Retina (tissue), 1 donor: ENCODE results near the gene IFI30.
A peak's percentile ranks its signal among the peaks of the same experiment; 100 is the strongest.
"Not testable (repeated sequence)": the region's sequence is repeated elsewhere in the genome, so short reads cannot be mapped to it uniquely, and the experiment has no call there.

Experiments used
- DNase-seq: peaks from one replicate; pipeline ENCODE4 v3.0.0-alpha.2; 2016

IFI30 gene

DNA sequence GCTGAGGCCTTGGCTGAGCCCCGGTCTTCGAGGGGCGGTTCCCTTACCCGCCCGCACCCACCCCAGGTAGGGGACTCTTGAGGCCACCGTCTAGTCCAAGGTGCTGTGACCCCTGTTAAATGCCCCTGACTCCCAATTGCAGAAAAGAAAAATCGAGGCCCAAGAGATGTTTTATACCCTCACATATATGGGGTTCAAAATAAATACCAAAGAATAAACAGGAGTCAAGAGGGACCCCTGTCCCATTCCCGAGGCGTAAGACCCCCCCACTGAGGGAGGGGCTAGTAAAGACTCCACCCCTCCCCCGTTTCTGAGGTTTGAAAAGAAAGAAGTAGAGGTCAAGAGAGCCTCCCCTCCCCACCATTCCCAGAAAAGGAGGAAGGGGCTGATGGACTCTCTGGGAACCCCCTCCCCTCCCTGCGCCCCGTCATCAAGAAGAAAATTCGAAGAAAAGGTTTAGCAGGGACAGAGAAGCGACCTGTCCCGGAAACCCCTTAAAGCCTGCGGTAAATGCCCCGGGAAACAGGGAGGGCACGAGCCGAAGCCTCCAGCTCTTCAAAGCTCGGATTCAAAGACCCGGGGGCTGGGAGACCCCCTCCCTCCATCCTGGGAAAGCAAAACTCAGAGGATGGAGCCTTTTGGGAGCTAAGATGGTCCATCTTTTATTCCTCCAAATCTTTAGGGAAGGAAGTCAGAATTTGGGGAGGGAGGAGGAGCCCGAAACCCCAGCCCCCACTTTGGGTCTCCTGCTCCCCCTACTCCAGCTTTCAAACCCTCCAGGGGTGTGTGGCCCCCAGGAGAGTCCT lies 31.0 kb downstream of the IFI30 start:
- peak; percentile 92 for DNase-seq

DNA sequence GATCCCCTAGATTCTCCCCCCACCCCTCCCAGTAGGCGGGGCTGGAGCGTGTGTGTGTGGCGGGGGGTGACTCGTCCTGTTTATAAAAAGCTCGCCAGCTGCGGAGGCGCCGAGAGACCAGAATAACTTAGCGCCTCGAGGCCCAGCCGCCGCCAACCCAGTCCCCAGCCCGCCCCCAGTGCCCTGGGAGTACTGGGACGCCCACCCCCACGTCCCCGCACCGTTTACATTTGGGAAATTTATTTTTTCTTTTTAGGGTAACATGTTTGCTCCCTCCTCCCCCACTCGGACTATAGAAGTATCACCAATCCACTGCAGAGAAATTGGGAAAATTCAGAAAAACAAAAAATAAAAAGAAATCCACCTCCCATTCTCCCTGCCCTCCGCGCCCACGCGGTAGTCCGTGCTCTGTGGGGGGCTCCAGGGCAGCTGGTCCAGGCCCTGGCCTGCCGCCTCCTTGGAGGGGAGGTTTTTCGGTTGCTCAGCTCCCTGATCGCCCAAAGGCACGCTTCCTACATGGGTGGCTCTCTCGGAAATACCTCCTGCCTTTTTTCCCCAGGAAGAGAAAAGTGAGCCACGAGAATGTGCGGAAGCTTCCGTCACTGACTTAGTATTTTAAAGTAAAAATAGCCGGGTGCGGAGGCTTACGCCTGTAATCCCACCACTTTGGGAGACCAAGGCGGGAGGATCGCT lies 31.7 kb downstream of the IFI30 start:
- peak; percentile 51 for DNase-seq

DNA sequence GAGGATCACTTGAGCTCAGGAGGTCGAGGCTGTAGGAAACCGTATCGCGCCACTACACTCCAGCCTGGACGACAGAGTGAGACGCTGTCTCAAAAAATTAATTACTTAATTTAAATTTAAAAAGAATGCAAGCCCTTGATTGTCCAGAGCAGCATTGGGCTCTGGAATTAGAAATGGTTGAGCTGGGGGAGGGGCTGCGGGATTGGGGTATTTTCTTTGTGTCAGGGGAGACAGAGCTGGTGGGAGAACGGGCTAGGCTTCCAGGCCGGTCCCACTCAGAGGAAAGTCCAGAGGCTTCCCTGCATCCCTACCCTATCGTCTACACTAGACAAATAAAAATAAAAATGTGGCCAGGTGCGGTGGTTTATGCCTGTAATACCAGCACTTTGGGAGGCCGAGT lies 32.4 kb downstream of the IFI30 start:
- DNase-seq = no peak

DNA sequence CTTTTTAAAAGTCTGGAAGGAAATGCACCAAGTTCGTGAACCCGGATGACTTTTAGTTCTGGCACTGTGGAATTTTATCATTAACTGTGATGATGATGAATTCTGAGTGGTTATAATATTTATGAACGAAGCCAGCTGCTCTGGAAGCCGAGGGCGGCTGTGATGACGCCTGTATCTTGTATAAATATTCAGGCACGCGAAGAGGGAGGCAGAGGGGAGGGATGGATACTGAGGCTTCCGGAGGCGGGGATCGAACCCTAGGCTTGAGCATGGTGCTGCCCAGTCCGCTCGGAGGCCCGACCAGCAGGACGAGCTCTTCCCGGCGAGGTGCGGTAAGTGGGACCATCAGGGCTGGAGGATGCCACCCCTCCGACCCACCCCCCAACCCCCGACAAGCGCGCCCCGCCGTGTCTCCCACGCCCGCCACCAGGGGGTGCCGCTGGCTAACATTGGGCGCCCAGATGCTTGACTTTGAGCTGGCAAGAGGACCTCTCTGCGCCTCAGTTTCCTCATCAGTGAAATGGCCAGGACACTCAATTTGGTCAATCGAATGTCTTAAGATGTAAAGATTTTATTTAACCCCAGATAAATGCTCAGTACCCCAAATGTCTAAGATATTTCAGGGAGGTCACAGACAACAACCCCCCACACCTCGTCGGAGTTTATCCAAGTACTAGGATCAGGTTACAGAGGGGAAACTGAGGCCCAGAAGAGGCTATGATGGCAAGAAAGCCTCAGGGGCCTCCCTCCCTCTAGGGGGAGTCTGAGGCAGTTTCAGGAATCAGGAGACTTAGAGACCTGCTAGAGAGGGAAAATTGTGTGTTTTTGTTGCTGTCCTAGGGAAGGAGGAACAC lies 34.7 kb downstream of the IFI30 start:
- no peak for DNase-seq

DNA sequence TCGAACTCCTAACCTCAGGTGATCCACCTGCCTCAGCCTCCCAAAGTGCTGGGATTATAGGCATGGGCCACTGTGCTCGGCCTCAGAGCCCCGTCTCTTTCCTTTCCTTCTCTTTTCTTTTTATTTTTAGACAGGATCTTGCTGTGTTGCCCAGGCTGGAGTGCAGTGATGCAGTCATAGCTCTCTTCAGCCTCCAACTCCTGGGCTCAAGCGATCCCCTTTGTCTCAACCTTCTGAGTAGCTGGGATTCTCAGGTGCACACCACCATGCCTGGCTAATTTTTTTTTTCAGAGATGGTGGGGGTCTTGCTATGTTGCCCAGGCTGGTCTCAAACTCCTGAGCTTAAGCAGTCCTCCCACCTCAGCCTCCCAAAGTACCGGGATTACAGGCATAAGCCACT lies 36.3 kb downstream of the IFI30 start:
- not testable (repeated sequence) for DNase-seq

DNA sequence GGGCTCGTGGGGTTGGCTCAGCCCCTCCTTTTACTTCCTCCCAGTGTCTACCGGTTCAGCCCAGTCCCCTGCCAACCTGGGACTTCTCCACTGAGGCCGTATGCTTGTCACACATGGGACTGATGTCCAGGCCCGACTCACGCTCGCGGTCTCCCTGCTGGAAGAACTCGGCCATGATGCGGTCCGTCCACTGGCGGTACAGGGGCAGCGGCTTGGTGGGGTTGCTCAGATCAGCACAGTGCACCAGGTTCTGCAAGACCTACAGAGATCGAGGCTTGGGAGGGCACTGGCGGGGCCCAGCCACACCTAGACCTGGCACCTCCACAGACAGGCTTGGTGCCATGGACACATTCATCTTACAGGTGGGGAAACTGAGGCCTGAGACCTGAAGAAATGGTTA lies 38.1 kb downstream of the IFI30 start:
- DNase-seq = no peak

DNA sequence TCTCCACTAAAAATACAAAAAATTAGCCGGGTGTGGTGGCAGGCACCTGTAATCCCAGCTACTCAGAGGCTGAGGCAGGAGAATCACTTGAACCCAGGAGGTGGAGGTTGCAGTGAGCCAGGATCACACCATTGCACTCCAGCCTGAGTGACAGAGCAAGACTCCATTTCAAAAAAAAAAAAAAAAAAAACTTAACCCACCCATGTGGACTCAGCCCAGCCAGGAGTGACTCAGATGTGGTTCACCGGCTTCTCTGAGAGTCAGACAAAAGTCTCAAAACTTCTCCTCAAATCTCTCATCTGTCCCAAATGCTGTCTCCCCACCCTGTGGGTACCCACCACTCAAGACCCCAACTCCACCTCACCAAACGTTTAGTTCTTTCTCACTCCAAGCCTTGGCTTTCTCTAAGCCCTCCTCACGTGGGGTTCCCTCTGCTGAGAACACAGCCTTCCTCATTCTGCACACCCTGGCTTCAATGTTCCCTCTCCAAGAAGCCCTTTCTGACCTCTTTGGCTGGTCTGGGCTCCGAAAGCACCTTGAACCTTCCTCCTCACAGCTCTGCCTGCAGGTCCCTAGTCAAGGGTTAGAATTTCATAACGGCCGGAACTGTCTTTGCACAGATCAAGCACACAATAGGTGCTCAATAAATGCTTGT lies 41.3 kb downstream of the IFI30 start:
- no peak for DNase-seq

DNA sequence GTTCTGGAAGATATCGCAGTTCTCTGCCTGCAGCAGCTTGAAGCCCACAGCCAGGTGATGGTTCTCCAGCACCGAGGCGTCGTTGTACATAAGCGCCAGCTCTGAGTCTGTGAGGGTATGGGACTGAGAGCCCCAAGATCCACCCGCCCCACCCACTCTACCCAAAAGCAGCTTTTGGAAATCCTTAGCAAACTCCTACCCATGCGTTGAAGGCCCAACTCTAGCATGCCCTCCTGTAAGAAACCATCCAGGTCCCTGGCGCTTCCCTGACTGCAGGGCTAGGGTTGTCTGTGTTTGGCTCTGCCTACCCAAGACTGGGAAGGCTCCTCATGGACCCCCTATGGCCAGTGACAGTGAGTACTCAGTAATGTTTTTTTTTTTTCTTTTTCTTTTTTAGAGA lies 43.2 kb downstream of the IFI30 start:
- DNase-seq = no peak

DNA sequence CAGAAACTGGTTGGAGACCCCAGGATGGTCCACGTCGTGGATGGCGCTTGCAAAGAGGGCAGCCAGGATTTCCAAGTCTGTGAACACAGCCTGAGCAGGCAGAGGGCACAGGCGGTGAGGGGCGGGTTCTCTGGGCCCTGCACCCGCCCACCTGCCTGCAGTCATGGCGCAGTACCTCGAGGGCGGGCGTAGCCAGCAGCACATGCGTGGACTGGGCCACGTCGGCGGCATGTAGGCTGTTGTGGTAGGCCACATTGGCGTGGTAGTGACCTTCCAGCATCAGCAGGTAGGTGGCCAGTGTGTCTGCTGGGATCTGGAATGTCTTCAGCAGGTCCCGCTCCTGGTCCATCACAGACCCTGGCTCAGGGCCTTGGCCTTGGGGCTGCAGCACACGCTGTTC lies 44.5 kb downstream of the IFI30 start:
- DNase-seq = no peak

DNA sequence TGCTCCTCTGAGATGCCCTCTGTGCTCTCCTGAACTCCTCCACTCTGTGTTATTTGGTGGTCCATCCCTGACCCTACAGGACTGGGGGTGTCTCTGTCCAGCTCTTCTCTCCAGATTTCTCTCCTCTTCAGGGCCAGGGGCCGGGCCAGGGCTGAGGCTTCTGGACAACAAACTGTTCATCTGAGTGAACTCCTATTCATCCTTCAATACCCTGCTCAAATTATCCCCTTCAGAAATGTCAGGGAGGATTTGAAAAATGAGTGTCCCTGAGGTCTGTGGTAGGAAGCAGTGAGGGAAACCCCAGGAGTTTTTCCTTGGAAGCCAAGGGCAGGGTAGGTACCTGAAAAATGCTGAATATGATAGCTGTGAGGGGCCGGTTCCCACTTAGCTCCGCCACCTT lies 45.0 kb downstream of the IFI30 start:
- no peak for DNase-seq

DNA sequence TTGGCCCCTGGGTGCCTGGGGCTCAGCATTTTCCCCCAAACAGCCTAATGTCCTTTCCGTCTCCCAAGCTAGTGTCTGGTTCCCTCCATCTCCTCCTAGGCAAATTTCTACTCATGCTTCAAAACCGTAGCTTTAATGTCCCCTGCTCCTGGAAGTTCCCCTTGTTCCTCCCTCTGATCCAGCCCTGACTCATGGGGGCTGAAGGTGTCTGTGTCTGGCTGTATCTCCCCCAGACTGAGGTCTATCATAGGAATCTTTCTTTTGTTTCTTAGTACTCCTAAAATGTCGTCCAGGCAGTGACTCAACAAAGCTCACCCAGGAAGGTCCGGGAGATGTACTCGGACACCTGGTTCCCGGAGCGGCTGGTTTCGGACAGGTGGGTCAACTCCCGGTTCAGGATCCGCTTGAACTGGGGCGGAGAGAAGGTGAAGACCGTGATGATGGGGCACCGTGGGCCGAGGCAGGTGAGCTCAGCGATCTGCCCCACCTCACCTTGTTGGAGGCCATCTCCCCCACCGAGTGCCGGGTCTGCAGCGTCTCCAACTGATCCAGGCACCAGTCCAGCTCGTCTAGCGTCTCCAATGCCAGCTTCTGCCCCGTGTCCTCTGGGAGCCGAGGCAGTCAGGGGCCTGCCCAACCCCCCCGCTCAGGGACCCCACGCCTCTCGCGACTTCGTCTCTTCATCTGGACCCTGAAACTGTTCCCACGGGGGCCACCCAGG lies 46.5 kb downstream of the IFI30 start:
- no peak for DNase-seq

DNA sequence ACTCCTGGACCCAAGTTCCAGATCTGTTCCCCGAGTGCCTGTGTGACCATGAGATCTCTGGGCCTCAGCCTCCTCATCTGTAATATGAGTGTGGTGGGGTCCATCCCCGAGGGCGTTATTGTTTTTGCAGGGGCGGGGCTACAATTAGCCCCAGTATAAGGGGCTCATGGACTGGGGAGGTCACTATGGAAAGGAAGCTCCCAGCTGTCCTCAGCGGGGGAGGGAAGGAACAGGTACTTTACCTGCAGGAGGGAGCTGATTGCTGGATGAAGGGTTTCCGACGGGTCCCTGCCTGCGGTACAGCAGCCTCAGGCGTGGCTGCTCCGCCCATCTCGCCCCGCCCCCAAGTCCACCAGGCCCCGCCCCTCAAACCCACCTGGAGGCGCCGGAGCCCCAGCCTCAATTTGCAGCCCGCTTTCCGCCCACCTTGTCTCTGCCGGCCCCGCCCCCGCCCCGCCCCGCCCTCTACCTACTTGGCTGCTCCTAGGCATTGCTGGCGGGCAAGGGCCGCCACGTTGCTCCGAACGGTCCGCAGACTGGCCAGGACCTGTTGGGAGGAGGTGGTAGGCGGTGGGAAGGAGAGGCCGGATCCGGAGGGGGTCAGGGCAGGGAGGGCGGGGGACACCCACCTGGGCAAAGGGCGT lies 47.1 kb downstream of the IFI30 start:
- no peak for DNase-seq

DNA sequence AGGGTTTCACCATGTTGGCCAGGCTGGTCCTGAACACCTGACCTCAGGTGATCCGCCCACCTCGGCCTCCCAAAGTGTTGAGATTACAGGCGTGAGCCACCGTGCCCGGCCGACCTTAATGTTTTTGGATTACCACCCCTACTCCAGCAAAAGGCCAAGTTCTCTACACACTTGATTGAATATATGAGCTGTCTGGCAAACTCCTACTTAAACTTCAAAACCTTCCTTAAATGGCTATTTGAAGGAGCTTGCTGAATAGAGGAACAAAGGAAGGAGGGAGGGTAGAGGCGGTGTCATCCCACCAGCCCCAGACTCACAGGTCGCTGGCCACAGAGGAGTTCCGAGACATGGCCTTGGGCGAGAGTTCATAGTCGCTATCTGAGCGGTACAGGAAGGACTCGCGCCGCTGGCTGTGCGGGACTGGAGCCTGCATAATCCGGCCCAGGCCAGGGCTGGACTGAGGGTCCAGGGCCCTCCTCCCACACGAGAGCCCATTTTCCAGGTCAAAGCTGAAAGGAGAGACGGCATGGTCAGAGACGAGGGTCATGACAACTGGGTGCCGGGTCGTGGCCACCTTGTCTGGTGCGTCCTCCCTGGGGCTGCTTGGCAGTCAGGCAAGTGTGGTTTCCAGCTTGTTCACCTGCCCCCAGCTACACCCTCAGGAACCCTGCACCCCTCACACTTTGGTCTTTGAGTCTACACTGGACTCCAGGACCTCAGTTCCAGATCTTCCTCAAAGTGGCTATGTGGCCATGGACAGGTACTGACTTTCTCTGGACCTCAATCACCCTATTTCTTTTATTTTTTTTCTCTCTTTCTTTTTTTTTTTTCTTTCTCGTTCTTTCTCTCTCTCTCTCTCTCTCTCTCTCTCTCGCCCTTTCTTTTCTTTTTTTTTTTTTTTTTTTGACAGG lies 48.5 kb downstream of the IFI30 start:
- no peak for DNase-seq

DNA sequence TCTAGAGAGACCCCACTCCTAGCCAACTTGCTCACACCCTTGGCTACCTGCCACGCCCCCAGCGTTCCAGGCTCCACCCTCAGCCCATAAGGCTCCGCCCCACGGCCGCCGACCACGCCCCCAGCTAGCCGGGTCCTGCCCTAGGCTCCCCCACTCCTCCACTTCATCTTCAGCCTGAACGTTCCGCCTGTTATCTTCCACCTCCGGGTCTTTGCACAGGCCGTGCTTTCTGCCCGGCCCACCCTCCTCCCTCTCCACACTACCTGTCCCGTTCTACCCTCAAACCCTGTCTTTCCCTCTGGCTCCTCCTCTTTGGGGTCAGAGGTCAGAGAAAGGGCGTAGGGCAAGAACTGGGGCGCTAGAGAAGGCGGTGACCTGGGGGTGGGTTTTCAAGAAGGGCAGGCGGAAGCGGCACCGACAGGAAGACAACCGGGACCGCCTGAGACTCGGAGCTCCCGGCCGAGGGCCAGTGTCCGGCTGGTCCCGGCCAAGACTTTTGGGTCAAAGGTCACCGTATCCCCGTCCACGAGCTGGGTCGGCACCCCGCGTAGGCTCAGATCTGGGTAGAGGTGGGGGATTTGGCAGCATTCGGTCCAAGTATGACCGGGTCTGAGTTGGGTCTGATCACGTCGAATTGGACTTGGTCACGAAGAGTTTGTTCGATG lies 50.4 kb downstream of the IFI30 start:
- peak; percentile 42 for DNase-seq

DNA sequence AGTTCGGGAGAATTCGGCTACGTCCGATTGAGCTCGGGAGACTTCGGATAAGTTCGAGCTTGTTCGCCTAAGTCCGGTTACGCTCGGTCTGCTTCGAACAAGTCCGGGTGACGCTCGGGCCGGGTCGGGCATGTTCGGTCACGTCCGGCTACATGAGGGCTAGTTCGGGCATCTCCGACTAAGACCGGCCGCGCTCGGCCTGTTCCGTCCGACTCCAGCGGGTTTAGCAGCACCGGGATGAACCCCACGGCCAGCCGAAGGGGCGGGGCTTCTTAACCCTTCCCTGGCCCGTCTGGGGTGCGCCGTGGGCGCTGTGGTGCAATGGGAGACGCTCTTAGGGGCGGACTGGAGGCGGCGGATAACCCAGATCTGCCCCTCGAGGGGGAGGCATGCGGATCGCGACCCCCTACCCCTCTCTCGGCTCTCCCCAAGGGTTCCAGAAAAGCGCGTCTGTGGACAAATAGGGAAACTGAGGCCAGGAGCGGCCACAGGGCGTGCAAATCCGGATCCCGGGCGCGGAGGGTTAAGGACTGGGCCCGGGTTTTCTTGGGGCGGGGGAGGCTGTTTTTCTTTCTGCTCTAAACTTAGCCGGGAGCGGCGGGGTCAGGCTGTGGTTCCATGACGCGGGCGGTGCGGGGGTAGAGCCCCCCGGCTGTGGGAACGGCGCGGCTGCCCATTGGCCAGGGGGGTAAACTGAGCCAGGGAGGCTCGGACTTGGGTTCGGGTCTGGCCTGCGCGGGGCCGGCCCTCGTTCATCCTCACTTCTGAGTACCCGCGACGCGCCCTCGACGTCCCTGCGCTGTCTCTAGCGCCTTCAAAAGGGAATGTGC lies 51.1 kb downstream of the IFI30 start:
- peak; percentile 94 for DNase-seq

DNA sequence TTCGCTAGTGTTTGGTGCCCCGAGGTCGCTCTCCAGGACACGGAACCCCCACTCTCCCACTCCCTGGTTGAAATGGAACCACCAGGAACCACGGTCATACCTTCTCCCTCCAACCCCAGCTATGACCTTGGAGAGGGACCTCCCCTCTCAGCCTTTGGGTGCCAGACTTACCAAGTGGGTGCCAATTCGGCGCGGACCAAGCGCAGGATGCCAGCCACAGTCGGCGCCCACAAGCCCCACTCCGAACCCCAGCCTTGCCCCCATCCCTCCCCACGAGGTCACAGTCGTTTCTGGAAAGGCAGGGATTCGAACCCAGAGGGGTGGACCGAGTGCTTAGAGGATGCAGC lies 51.7 kb downstream of the IFI30 start:
- no peak for DNase-seq

DNA sequence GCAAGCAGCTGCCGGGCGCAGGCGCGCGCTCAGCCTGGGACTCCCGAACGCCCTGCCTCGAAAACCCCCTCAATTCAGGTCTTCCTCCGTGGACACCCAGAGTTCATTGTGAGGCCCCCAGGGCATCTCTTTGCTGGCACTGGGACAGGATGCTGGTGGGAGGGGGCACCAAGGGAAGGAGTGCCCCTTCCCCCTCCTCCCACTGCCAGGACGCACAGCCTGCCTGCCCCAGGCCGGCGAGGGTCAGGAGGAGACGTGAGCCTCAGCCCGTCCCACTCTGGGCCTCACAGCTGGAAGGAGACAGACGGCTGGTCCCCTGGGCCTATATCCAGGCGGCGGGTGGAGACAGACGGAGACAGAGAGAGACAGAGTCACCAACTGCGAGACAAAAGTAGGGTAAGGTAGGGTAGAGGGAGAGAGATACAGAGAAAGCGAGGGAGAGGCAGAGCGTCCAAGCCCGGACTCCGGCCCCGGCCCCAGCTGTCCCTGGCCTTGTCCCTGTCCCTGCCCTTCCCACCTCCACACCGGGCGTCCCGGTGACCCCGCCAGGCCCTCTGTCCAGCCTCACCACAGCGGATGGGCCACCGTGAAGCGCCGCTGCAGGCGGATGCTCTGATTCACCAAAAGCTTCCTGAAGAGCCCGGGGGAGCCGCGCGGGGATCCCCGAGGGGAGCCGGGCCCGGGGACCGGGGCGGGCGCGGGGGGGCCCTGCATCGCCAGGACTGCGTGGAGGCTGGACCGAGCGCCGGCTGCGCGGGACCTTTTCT lies 52.3 kb downstream of the IFI30 start, which contains the start of gene PDE4C:
Gene PDE4C, minus strand, starts transcription at position 737 of the 767 bp plus-strand sequence. Its CDS starts 23 bp downstream, at position 714.
- peak; percentile 54 for DNase-seq
